Thyroid gland (tissue), 4 donors: ENCODE results near the gene MID1.

Source experiments
- CTCF ChIP-seq, 6 experiments: fragments of 200-600 bp in 3 of 6; fragments of 450-650 bp in 3 of 6; sonication (generic) in 3 of 6; IDR thresholded peaks; one replicate each; pipeline ENCODE4 v1.5.1; 2016 to 2019; ENCODE audit warnings: antibody characterized with exemption in 6 of 6, mild to moderate bottlenecking in 2 of 6, inconsistent platforms in 1 of 6, moderate library complexity in 1 of 6
- POLR2A ChIP-seq, 2 donors: fragments of 450-650 bp; IDR thresholded peaks; one replicate each; pipeline ENCODE4 v1.6.1; 2017; ENCODE audit warnings: antibody characterized with exemption in 2 of 2, mild to moderate bottlenecking in 2 of 2, moderate library complexity in 1 of 2

- TF ChIP-seq POLR2A (IDR thresholded peaks at IDR 0.05) (no peak), CTCF (IDR thresholded peaks at IDR 0.05) (no peak)
Observed at GRCh38 chrX:10482708-10483107, 137.7 kb downstream of the MID1 start.
